ENCODE data around the gene LILRA5. TPM values are rescaled to one million over a fixed set of nuclear protein-coding genes. Genes with fewer than 3 reads are reported as not detected.
A peak's percentile ranks its signal among the peaks of the same experiment; 100 is the strongest.
"Not testable (repeated sequence)": the region's sequence is repeated elsewhere in the genome, so short reads cannot be mapped to it uniquely, and the experiment has no call there.

Gene LILRA5
- total RNA-seq, 1 experiment from 2014 or later, result not detected

GRCh38 chr19:54305141-54305540 lies 7.8 kb downstream of the LILRA5 start:
- DNase-seq (ENCODE audit: low read depth), result no peak

GRCh38 chr19:54302257-54302656 lies 10.7 kb downstream of the LILRA5 start:
- DNase-seq (ENCODE audit: low read depth), result no peak

- no peak for DNase-seq (ENCODE audit: low read depth)
Observed at GRCh38 chr19:54299515-54299914, 13.5 kb downstream of the LILRA5 start.

GRCh38 chr19:54299126-54299498 lies 13.9 kb downstream of the LILRA5 start:
- DNase-seq (ENCODE audit: low read depth), result no peak

GRCh38 chr19:54298357-54299125 lies 14.4 kb downstream of the LILRA5 start:
- no peak for DNase-seq (ENCODE audit: low read depth)

- DNase-seq (ENCODE audit: low read depth), result no peak
Observed at GRCh38 chr19:54297759-54298305, 15.1 kb downstream of the LILRA5 start.

- DNase-seq (ENCODE audit: low read depth), result no peak
Observed at GRCh38 chr19:54294539-54294938, 18.4 kb downstream of the LILRA5 start.

- DNase-seq (ENCODE audit: low read depth), result not testable (repeated sequence)
Observed at GRCh38 chr19:54289160-54289559, 23.8 kb downstream of the LILRA5 start.

- peak; percentile 15 for DNase-seq (ENCODE audit: low read depth)
Observed at GRCh38 chr19:54287456-54287855, 25.5 kb downstream of the LILRA5 start.

GRCh38 chr19:54286283-54286682 lies 26.7 kb downstream of the LILRA5 start:
- DNase-seq (ENCODE audit: low read depth), result not testable (repeated sequence)

- DNase-seq (ENCODE audit: low read depth), result not testable (repeated sequence)
Observed at GRCh38 chr19:54285427-54286056, 27.4 kb downstream of the LILRA5 start.

- DNase-seq (ENCODE audit: low read depth), result no peak
Observed at GRCh38 chr19:54282686-54283470, 30.1 kb downstream of the LILRA5 start.

GRCh38 chr19:54281729-54282075 lies 31.3 kb downstream of the LILRA5 start:
- DNase-seq (ENCODE audit: low read depth), result not testable (repeated sequence)

GRCh38 chr19:54281007-54281728 lies 31.8 kb downstream of the LILRA5 start, which contains the start of gene LILRB2:
Gene LILRB2, minus strand, starts transcription at chr19:54281110. Its CDS starts 614 bp downstream, at chr19:54280496.
- no peak for DNase-seq (ENCODE audit: low read depth)

GRCh38 chr19:54280441-54280840 lies 32.5 kb downstream of the LILRA5 start:
- not testable (repeated sequence) for DNase-seq (ENCODE audit: low read depth)

GRCh38 chr19:54280025-54280424 lies 32.9 kb downstream of the LILRA5 start:
- not testable (repeated sequence) for DNase-seq (ENCODE audit: low read depth)

GRCh38 chr19:54279406-54279962 lies 33.5 kb downstream of the LILRA5 start:
- no peak for DNase-seq (ENCODE audit: low read depth)

- DNase-seq (ENCODE audit: low read depth), result not testable (repeated sequence)
Observed at GRCh38 chr19:54278571-54279195, 34.3 kb downstream of the LILRA5 start.

- DNase-seq (ENCODE audit: low read depth), result not testable (repeated sequence)
Observed at GRCh38 chr19:54278056-54278455, 34.9 kb downstream of the LILRA5 start.

GRCh38 chr19:54277111-54277615 lies 35.8 kb downstream of the LILRA5 start:
- not testable (repeated sequence) for DNase-seq (ENCODE audit: low read depth)

Data from RPMI7951 (cell line).